Stimulated activated CD4-positive, alpha-beta T cell treated with anti-CD3 and anti-CD28 coated beads, Interleukin-2, amount 100 ng/mL, for 48 hours (primary cell): ENCODE measurements around the gene GAPVD1.
"Not testable (repeated sequence)": the region's sequence is repeated elsewhere in the genome, so short reads cannot be mapped to it uniquely, and the experiment has no call there.

ENCODE experiments used
- DNase-seq, 2 donors: peaks; one replicate each; pipeline ENCODE4 v3.0.0-alpha.2; 2020

The GAPVD1 gene

DNA sequence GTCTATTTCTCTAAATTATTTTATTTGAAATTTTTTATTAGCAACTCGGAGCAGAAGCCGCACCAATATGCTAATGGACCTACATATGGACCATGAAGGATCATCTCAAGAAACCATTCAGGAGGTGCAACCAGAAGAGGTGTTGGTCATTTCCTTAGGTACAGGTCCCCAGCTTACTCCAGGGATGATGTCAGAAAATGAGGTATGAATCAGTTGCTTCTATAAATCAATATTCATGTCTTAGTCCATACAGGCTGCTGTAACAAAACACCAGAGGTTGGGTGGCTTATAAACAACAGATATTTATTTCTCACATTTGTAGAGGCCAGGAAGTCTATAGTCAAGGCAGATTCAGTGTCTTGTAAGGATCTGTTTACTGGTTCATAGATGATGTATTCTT is 50.8 kb downstream of the GAPVD1 start:
- no peak for DNase-seq

DNA sequence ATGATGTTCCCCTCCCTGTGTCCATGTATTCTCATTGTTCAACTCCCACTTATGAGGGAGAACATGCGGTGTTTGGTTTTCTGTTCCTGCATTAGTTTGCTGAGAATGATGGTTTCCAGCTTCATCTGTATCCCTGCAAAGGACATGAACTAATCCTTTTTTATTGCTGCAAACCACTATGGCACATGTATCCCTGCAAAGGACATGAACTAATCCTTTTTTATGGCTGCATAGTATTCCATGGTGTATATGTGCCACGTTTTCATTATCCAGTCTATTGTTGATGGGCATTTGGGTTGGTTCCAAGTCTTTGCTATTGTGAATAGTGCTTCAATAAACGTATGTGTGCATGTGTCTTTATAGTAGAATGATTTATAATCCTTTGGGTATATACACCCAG is 54.7 kb downstream of the GAPVD1 start:
- DNase-seq: not testable (repeated sequence)

GRCh38 chr9:125317704-125318103 is 56.1 kb downstream of the GAPVD1 start:
- no peak for DNase-seq

- no peak for DNase-seq
Measured at GRCh38 chr9:125321496-125321895, 59.9 kb downstream of the GAPVD1 start.

- no peak for DNase-seq
Measured at GRCh38 chr9:125323615-125324014, 62.0 kb downstream of the GAPVD1 start.

- no peak for DNase-seq
Measured at GRCh38 chr9:125325826-125326225, 64.2 kb downstream of the GAPVD1 start.

GRCh38 chr9:125329978-125330377 is 68.4 kb downstream of the GAPVD1 start:
- no peak for DNase-seq

- no peak for DNase-seq
Measured at GRCh38 chr9:125330587-125330986, 69.0 kb downstream of the GAPVD1 start.

DNA sequence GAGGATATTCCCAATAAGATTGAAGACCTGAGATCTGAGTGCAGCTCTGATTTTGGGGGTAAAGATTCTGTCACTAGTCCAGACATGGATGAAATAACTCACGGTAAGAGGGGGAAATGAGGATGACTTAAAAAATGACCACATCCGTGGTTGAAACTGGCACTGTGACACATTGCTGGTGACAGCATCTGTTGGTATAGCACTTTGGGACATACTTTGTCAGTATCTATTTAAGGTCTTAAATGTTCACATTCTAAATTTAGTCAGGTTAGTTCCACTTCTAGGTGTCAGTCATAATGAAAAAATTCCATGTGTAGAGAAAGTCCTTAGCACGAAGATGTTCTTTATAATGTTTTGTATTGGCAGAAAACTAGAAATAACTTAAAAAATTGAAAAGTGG is 70.9 kb downstream of the GAPVD1 start:
- peak; percentile 7 to 11 for DNase-seq

- DNase-seq: no peak
Measured at GRCh38 chr9:125337236-125337635, 75.6 kb downstream of the GAPVD1 start.

DNA sequence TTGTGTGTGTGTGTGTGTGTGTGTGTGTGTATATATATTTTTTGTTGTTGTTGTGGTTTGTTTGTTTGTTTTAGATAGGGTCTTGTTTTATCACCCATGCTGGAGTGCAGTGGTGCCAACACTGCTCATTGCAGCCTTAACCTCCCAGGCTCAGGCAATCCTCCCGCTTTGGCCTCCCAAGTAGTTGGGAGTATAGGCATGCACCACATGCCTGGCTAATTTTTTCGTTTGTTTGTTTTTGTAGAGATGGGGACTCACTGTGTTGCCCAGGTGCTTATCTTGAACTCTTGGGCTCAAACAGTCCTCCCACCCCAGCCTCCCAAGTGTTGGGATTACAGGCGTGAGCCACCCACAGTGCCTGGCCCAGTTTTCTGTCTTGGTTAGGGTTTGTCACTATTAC is 77.3 kb downstream of the GAPVD1 start:
- DNase-seq: no peak

GRCh38 chr9:125341566-125341965 is 79.9 kb downstream of the GAPVD1 start:
- DNase-seq: no peak

GRCh38 chr9:125343518-125344275 is 82.1 kb downstream of the GAPVD1 start:
- no peak for DNase-seq

- no peak for DNase-seq
Measured at GRCh38 chr9:125346080-125346732, 84.6 kb downstream of the GAPVD1 start.

- DNase-seq: no peak
Measured at GRCh38 chr9:125355601-125356000, 94.0 kb downstream of the GAPVD1 start.

GRCh38 chr9:125356032-125356431 is 94.4 kb downstream of the GAPVD1 start:
- no peak for DNase-seq

DNA sequence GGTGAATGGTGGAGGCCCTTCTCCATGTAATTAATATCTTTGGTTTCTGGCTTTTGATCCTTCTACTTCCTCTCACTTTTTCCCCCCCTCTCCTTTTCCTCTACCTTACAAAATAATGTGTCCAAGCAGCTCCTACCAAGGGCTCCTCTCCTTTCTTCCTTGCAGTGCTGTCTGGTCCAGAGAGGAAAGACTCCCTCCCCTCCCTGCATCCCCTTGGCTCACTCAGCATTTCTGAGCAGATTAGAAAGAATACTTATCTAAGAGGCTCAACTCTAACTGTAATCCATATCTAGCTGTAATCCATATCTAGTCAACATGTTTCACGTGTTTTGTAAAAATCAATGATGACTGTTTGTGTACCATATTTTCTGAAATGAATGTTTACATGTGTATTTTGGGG is 97.4 kb downstream of the GAPVD1 start:
- DNase-seq: no peak

- no peak for DNase-seq
Measured at GRCh38 chr9:125360601-125361000, 99.0 kb downstream of the GAPVD1 start.

DNA sequence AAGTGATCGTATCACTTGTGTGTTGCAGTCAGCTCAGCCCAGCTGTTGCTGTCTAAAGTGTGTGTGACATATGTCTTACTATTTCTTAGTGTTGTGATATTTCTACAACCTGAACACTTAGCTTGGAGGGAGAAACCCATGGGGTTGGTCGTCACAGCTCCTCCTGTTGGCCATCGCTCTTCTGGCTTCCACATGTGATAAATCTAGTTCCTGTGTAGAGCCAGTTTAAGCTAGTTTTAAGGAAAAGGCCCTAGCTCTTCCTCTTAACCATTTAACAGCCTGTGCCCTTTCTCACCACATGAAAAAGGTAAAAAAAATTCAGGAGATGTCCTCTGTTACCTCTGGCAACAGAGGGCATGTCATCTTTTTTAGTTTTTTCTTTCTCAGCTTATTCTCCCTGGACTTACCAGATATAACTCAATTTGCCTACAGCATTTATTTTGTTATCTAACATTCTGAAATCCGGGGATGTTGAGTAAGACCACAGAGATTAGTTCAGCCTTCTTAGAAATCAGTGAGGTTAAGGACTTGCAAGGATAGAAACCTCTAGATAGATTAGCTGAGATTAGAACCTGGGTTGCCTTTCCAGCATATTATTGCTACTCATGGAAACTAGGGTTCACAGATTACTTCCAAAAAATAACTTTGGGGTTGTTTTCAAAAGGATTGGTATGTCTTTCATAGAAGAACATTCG is 100.4 kb downstream of the GAPVD1 start:
- DNase-seq: no peak

GRCh38 chr9:125366676-125367075 is 105.0 kb downstream of the GAPVD1 start:
- no peak for DNase-seq

DNA sequence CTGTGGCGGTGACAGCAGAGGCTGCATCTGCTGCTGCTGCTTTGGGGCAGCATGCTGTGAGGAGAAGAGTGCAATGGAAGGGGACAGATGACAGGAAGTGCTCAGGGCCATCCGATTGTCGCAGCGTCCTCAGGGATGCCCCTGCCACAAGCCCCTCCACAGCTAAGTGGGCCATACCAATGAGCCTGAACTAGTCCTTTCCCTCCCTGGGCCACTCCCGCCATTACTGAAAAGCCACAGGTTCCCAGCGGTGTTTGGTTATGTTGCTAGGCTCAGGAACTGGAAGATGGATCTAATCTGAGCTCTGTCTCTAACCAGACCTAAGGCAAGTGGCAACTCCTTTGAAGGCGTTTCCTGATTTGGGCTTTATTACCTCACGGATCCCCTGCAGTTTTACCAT is 109.2 kb downstream of the GAPVD1 start:
- DNase-seq: no peak

DNA sequence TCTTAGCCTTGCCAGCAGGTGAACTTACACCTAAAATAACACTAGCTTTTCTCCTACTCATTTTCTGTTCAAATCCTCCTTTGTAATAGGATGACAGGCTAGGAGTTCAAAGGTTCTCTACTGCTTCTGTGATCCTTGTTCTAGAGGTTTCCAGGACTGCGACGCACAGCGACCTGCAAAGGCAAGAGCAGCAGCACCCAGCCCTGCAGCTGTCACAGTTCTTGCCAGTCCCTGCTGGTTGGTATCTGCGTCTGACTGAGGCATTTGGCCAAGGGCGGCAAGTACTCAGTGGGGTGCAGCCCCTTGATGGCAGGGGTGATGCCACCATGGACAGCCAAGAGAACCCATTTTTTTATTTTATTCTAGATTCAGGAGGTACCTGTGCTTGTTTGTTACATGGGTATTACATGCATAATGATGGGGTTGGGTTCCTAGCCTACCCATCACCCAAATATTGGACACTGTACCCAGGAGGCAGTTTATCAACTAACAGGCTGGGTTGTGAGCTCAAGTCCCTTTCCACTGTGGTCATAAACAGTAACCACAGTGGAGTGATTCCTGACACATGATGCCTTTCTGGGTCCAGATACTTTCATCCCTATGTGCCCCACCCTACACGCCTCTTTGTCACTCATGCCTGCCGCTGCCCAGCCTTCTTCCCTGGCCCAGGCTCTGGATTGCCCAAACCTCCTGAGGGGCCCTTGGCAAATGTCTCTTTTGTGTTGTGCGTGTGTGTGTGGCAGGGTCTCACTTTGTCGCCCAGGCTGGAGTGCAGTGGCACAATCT is 111.0 kb downstream of the GAPVD1 start:
- no peak for DNase-seq
